DMS153 (cell line): ENCODE data around the gene EIF2D.
A peak's percentile ranks its signal among the peaks of the same experiment; 100 is the strongest.
"Not testable (repeated sequence)": the region's sequence is repeated elsewhere in the genome, so short reads cannot be mapped to it uniquely, and the experiment has no call there.

Experiments used
- DNase-seq: peaks from one replicate; lab custom pipeline; 2025; lab: John Stamatoyannopoulos, UW

Gene EIF2D

DNA sequence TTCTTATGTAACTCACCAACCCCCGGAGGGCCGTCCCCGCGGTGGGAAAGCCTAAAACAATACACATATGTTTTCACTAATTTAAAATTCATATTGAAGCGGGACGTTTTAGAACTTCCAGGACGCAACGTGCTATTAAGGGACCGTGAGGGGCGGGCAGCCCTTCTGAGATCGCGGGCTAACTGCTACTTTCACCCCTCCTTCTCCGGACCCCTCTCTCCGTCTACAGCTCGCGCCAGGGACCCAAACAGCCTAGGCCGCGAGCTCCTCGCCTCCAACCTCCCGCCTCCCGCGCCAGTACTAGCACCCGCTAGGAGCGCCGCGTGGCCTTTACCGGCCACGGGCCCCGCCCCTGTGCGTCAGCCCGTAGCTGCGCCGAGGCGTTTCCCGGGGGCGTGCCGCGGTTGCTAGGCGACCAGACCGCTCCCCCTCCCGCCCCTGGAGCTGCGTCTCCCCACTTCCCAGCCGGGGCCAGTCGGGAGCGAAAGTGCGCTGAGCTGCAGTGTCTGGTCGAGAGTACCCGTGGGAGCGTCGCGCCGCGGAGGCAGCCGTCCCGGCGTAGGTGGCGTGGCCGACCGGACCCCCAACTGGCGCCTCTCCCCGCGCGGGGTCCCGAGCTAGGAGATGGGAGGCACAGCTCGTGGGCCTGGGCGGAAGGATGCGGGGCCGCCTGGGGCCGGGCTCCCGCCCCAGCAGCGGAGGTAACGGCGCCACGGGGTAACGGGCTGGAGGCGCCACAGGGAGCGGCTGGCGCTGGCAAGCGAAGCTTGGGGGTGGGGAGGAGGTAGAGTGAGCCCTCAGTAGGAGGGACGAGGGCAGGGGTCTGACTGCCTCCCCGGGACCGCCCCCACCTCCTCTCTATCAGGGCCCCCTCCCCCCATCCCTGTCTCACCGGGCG, 23.1 kb upstream of the EIF2D start, which contains the start of gene DYRK3:
Gene DYRK3 (plus strand): TSS at position 457 of the 898 bp plus-strand sequence. CDS start 168 bp downstream, at position 625.
- DNase-seq: peak; percentile 97

DNA sequence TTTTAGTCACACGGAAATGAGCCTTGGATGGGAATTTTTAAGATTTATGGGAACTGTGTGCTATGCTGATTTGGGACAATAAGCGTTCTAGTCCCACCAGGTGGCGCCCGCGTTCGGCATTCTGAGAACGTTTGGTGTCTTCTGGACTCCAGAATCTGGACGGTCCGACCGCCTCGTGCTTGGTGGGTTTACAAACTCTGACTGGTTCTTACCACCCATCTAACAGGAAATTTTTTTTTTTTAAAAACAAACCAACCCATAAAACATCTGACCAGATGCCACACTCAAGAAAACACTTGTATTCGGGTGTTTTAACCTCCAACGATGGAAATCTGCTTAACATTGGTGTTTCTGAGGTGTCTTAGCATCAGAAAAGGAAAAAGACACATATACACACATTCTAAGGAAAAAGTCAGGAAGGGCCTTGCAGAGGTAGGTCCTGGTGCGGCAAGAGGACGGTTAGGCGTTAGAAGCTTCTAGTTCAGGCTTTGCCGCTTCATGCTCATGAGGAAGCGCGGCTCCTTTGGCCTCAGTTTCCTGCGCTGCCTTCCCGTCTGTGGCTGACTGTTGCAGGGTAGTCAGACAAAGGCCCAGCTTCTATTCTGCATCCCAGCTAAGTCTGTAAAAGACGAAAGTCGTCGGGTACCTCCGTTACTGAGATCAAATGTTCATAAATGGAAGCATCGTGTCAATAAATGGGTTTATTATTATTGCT, 22.3 kb upstream of the EIF2D start:
- peak; percentile 82 for DNase-seq

DNA sequence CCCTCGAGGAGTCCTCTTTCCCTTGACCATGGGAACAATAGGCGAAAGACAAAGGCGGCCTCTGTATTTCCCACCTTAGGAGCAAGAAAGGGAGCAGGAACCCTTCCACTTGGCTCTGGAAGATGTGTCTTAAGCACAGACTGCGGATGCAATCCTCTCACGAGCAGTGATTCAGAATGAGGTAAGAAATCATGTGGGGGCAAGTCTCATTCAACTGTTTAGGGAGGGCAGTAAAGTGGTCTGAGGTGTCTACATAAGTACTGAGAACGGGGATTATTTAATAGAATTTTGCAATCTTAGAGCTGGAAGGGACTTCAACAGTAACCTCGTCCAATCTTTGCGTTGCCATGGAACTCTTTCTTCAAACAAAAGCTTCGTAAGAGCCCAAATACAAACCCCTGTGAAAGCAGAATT, 21.4 kb upstream of the EIF2D start:
- no peak for DNase-seq

DNA sequence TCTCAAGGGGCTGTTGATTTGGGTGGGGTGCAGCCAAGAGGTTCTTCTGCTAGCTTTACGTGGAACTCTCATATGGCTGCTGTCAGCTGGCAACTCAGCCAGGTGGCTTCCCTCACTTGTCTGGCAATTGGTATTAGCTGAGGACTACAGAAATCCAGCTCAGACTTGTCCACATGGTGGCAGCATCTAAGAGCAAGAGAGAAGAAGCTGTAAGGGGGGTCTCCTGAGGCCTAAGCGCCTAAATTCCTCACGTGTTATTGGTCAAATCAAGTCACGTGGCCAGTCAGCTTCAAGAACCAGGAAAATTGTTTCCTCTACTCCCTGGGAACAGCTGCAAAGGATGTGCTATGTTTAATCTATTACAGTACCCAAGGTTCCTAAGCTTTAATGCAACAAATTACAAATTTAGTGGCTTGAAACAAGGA, 18.8 kb upstream of the EIF2D start:
- DNase-seq: peak; percentile 65

DNA sequence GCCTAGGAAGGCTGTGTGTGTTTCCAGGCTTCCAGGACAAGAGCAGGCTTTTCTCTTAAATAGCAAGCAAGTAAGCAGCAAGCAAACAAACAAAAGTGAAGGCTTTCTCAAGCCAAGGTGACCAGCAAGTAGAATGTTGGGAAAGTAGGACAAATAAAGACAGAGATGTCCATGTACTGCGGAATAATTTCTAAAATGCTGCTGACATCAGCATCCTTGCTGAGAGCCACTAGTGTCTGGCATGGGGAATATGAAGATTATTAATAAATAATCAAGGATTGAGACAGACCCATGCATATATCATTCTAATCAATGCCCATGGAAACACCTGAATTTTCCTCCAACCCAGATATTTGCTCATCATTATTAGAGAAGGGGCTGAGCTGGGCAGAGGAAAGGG, 16.7 kb upstream of the EIF2D start:
- no peak for DNase-seq

DNA sequence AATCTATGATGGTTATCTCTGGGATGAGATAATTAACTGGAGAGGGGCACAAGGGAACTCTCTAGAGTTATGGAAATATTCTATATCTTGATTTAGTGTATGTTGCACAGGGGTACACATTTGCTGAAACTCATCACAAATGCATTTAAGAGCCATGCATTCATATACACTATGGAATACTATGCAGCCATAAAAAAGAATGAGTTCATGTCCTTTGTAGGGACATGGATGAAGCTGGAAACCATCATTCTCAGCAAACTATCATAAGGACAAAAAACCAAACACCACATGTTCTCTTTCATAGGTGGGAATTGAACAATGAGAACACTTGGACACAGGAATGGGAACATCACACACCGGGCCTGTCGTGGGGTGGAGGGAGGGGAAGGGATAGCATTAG, 14.1 kb upstream of the EIF2D start:
- DNase-seq: not testable (repeated sequence)

DNA sequence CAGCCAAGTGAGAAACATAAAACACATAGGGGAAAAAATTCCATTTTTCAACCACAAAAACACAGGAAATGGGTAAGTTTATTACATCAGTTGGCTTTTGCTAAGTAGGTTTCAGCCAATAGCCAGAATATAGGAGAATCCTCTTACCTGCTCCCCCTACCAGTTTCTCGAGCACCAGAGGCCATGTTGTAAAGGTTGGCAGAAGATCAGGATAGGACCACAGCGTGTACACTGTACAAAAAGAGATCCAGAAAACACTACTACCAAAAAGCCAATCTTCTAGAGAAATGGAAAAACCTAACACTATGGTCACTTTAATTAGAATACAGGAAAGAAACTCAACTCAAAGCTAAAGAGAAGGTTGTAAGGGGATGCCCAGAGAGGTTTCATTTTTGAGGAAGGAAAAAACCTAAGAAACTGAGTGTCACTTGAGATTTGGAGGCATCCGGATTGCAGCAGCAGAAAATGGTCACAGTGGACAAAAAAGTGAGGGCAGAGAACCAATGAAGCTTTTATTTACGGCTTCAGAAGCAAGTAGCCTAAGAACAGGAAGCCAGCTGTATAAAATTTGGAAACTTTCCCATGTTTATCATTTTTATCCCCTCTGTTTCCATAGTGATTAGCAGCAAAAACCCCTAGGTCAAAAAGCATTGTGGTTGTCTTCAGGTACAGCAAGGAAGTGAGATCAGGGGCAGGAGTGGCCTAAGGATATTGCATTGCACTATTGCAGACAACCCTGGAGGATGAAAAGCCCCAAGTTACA, 2.9 kb downstream of the EIF2D start:
- DNase-seq: no peak

DNA sequence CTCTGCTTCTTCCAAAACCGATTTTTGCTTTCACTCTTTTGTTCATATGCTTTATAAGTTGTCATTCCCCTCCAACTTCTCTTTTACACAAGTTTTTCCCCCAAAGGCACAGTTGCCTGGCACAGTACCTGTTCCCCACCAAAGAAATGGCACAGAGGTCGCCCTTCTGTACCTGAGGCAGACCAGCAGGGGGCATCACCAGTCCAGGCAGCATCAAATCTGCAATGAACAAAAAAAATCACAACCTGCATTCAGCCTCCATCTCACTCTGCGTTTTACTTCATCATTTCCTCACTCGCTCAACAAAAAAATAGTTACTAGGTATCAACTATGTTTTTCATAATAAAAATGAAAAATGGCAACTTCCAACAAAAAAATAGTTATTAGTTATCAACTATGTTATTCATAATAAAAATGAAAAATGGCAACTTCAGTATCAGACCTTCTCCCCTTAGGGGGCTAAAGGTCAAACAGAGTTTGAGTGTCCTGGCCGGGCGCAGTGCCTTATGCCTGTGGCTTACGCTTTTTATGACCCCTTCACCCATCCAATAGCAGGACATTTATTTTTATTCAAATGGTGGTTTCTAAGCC, 4.1 kb downstream of the EIF2D start:
- DNase-seq: no peak

DNA sequence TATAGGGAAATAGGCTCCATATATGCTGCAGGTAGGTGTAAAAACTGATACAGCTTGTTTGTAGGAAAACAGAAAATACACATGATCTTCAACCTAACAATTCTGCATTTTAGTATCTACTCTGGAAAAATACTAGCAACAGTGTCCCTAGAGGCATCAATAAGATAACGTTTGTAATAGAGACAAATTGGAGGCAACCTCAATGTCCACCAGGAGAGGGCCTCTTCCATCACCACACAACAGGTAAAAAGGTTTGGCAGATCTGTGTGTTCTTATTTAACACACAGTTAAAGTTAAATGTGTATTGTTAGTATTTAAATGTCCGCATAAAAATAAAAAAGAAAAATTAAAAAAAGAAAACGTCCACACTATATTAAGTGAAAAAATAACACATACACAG, 5.4 kb downstream of the EIF2D start:
- DNase-seq: peak; percentile 36

DNA sequence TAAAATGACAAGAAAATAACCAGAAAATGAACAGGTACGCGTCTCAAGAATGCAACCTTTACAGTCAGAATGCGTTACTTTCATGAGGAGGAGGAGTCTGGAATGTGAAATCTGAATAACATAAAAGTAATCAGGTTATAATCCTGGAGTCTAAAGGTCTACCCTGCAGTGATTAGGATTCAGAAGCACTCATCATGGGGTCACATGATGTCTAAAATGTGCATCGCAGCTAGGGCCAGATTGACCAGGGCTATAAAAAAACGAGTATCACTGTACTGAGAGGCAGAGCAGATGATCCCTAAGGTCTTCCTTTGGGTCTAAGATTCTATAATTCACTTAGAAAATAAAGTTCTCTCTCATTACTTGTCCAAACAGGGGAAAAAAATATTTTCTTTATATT, 7.4 kb downstream of the EIF2D start:
- DNase-seq: no peak

DNA sequence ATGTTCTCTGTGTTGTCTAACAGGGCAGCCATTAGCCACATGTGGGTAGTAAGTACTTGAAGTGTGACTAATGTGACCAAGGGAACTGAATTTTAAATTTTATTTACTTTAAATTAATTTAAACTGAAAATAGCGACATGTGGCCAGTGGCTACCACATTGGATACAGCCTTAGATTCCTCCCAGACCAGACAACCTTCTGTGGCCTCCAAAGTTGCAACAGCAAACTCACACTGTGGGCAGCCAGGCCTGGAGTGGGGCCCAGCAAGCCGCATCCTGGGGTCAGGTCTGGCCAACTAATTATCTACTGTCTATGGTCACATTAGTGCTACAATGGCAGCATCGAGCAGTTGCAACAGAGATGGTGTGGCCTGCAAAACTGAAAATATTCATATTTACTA, 11.7 kb downstream of the EIF2D start:
- DNase-seq: no peak

DNA sequence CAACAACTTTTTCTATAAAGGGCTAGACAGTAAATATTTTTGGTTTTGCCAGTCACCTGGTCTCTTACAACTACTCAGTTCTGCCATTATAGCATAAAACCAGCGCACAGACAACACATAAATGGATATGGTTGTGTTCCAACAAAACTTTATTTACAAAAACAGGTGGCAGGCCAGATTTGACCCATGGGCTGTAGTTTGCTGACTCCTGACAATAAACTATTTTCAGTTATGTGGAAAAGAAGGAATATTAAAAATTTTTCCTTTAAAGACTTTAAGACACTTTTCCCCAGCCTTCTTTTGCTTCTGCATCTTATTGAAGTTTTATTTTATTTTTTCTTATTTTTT, 16.0 kb downstream of the EIF2D start:
- DNase-seq: no peak

DNA sequence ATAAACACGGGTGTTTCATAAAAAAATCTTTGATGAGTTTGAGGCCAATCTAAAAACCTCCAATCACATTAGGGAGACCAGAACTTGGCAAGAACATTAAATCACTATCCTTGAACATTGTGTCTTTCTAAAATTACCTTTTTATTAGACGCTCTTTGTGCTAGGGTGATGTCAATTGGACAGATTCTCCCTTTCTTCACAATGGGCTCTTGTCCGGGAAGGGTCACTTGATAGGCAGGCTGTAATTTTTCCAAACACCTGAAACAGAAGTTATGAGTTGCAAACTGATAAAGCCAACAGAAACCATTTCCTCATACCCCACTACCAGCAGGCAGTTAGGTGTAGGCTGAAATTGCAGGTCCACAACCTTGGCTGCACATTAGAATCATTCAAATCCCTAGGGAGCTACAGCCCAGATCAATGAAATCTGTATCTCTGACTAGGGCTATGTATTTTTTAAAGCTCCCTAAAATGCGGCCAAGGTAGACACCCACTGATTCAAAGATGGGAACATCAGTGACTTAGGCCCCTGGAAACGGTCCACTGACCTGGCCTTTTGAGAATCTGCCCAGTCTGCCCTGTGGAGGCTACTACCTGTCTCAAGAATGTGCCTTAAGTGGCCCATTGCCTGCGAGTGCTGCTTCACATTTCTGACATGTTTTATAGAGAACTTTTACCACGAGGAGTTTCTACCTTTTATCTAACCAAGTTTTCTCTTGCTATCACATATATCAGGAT, 16.5 kb downstream of the EIF2D start:
- DNase-seq: no peak

DNA sequence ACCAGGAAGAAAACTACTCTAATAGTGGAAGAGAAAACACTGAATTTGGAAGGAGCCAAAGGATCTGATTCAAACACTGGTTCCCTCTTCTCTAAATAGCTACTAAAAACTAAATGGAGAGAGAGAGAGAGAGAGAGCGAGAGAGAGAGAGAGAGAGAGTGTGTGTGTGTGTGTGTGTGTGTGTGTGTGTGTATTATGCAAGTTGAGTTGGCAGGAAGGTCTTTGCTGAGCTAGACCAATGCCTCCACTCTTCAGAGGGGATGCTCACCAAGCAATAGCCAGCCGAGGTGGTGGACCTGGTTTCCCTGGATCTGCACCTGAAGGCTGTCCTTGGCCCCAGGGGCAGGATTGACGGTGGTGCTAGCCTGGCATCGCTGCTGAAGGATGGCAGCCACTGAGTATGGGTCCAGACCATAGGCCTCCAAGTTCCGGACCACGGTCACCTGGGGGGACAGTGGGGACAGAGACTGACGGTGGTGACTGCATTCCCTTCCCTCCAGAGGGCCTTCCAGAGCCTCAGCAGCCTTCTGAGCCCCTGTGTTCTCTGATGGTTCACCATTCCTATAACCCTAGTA, 18.8 kb downstream of the EIF2D start:
- no peak for DNase-seq

DNA sequence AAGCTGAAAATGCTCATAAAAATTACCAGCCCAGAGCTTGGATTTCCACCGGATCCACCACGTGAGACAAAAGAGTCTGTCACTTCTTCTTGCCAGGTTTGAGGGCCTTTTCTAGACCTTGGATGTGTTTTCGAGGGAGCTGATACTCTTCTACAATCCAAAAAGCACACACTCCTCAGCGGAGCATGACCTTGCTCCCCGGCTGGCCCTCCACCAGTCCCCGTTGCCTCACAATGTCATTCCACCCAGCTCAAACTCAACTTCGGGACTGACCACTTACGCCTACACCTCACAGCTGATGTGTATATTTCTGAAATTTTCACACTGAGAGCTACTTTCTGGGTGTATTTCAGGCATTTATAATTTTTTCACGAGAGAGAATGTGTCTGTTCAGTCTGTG, 20.6 kb downstream of the EIF2D start:
- no peak for DNase-seq

DNA sequence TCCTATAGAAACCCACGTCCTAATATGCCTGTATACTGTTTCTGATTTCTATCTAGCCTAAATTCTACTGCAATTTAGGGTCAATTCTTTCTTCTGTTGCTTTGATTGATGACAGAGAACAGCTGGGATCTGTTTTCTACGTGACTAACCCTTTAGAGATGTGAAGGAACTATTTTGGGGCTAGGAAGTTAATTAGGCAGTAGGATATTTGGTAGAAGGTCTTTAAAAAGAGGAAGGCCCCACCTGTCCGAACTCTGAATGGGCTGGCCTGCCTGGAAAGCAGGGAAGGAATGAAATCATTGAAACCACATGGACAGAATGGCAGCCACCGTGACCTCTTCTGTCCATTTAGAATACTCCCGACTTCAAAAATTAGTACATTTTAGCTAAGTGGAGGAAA, 21.0 kb downstream of the EIF2D start:
- DNase-seq: no peak

DNA sequence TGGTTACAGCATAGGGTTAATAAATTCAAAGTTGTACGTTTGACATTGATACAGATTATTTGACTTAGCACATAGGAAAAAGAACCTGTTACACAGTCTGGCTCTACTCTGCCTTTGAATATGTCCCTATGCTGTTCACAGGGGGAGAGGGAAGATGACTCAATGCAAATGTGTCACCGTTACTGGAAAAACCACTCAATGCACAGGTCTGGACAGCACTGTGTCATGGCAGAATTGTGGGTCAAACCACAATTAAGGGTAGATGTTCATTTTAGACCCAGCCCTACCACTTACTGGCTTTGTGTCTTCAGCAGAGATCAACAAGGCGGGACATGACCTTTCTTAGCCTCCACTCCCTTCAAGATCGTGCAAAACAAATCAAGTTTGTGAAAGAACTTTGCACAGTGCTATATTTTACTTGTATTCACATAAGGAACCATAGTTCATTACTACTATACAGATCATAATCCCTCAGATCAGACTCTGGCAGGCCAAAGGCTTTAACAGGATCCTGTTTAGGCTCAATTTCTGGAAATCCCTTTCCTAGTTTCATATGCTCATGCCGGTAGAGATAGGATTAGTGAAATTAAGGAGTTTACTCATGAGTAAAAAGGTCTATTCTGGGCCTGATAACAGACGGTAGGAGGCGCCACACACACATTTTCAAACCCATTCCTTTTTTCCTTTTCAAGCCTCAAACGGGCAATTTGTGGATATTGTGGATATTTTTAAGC, 22.1 kb downstream of the EIF2D start:
- no peak for DNase-seq

DNA sequence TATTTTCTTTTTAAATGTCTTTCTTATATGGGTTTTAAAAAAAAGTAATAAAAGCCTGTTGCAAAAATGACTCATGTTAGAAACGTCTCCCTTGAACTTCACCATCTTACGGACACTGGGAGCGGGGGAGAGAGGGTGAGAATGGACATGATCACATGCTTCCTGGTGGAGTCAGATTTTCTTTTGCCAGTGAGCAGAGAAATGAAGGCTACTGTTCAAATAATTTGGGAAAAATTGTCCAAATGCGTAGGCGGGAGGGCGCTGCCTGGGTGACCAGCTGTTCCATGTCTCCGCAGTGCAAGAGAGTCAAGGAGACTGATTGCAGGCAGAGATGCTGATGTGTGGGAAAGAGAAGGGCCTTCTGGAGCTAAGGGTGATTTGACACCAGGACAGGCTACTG, 23.1 kb downstream of the EIF2D start:
- no peak for DNase-seq

DNA sequence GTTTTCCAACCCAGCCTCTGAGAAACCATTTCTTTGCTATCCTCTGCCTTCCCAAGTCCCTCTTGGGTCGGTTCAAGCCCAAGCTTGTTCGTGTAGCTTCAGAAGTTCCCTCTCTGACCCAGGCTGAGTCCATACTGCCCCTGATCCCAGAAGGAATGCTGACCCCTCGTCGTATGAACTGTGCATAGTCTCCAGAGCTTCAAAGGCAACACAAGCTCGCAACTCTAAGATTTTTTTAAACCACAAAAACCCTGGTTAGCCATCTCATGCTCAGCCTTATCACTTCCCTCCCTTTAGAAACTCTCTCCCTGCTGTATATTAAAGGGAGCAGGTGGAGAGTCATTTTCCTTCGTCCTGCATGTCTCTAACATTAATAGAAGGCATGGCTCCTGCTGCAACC, 23.8 kb downstream of the EIF2D start:
- no peak for DNase-seq

DNA sequence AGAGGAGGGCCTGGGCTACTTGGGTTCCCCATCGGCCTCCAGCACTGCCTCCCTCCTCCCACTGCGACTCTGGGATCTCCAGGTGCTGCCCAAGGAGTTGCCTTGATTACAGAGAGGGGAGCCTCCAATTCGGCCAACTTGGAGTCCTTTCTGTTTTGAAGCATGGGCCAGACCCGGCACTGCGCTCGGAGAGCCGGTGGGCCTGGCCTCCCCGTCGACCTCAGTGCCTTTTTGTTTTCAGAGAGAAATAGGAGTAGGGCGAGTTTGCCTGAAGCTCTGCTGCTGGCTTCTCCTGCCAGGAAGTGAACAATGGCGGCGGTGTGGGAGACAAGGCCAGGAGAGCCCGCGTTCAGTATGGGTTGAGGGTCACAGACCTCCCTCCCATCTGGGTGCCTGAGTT, 24.4 kb downstream of the EIF2D start:
- DNase-seq: no peak
